Progenitor cell of endocrine pancreas (in vitro differentiated cells): ENCODE data around the gene RAB12. TPM values are rescaled to one million over a fixed set of nuclear protein-coding genes. Genes with fewer than 3 reads are reported as not detected.
"Not testable (repeated sequence)": the region's sequence is repeated elsewhere in the genome, so short reads cannot be mapped to it uniquely, and the experiment has no call there.

Experiments
- DNase-seq: peaks from one replicate; pipeline ENCODE4 v3.0.0; 2021; ENCODE audit warnings: low spot score; ENCODE audit not compliant: unreplicated experiment
- H3K27ac Mint-ChIP-seq: 2 replicates; pipeline ENCODE4 v1.8.0; 2021; ENCODE audit warnings: mild to moderate bottlenecking, moderate library complexity, mixed read lengths
- H3K27me3 Mint-ChIP-seq: 2 replicates; pipeline ENCODE4 v1.8.0; 2021; ENCODE audit warnings: mixed read lengths
- H3K36me3 Mint-ChIP-seq: 2 replicates; pipeline ENCODE4 v1.8.0; 2022; ENCODE audit warnings: mixed read lengths; ENCODE audit not compliant: insufficient read depth
- H3K4me1 Mint-ChIP-seq: 2 replicates; pipeline ENCODE4 v1.8.0; 2021; ENCODE audit warnings: low read depth, mixed read lengths
- H3K4me3 Mint-ChIP-seq: 2 replicates; pipeline ENCODE4 v1.8.0; 2021; ENCODE audit warnings: low read depth, mild to moderate bottlenecking, moderate library complexity, mixed read lengths
- H3K9me3 Mint-ChIP-seq: 2 replicates; pipeline ENCODE4 v1.8.0; 2021; ENCODE audit warnings: low read depth, mixed read lengths
- total RNA-seq: library from RNA; stranded (reverse); gene quantifications from 2 replicates; pipeline ENCODE4 v1.2.1, GENCODE V29; 2021
- TF ChIP-seq, protein P1 (sequence below): fragments of 200-600 bp; sonication (generic); IDR thresholded peaks from one replicate; pipeline ENCODE4 v1.5.0; 2021; ENCODE audit warnings: antibody characterized with exemption, mild to moderate bottlenecking; ENCODE audit not compliant: unreplicated experiment

RAB12 gene
- total RNA-seq, 1 donor from 2014 or later, result 15.4 TPM

DNA sequence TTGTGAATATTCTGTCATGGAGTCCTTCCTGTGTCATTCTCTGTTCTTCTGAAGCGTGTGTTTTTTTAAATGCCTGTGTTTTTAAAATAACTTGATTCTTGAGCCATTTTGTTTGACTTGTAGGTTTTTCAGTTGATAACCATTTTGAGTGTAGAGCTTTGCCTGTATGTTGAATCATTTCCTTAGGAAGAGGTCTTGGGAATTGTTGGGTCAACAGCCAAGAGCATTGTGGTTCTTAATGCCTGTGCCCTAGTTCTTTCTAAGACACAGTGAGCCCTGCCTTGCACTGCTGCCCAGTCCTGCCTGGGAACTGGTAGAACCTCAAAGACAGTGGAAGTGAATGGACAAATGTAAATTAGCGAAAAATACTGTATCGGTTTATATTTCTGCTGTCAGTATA lies 25.9 kb downstream of the RAB12 start:
- peak overlapping the region; percentile 39 for H3K27ac Mint-ChIP-seq
- no peak overlapping the region for H3K4me3 Mint-ChIP-seq
- H3K9me3 Mint-ChIP-seq, result no peaks in the 10 kb centered on the region
- H3K27me3 Mint-ChIP-seq, result no peaks in the 10 kb centered on the region
- DNase-seq, result no peak
- peaks cover 32% of the 10 kb centered on the region for H3K36me3 Mint-ChIP-seq
- TF ChIP-seq, protein P1, sequence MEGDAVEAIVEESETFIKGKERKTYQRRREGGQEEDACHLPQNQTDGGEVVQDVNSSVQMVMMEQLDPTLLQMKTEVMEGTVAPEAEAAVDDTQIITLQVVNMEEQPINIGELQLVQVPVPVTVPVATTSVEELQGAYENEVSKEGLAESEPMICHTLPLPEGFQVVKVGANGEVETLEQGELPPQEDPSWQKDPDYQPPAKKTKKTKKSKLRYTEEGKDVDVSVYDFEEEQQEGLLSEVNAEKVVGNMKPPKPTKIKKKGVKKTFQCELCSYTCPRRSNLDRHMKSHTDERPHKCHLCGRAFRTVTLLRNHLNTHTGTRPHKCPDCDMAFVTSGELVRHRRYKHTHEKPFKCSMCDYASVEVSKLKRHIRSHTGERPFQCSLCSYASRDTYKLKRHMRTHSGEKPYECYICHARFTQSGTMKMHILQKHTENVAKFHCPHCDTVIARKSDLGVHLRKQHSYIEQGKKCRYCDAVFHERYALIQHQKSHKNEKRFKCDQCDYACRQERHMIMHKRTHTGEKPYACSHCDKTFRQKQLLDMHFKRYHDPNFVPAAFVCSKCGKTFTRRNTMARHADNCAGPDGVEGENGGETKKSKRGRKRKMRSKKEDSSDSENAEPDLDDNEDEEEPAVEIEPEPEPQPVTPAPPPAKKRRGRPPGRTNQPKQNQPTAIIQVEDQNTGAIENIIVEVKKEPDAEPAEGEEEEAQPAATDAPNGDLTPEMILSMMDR, result no peak
- H3K4me1 Mint-ChIP-seq, result peaks cover 5% of the 10 kb centered on the region

DNA sequence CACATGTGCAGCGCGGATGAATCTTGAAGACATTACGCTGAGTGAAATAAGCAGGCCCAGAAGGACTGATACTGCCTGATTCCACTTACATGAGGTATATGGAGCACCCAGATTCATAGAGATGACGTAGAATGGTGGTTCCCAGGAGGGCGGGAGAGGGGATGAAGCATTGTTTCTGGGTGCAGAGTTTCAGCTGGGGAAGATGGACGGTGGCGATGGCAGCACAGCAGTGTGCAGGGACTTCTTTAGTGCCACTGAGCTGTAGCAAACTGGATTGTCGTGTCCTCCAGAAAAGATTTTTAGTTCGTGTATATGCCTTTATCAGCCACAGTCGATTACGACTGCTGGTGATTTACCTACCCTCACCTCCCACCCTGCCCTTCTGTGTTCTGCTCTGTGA lies 30.5 kb downstream of the RAB12 start:
- H3K9me3 Mint-ChIP-seq, result no peaks in the 10 kb centered on the region
- H3K27me3 Mint-ChIP-seq, result no peaks in the 10 kb centered on the region
- TF ChIP-seq, protein P1, result no peak
- no peaks in the 10 kb centered on the region for H3K4me1 Mint-ChIP-seq
- no peak for DNase-seq
- no peak overlapping the region for H3K4me3 Mint-ChIP-seq
- no peak overlapping the region for H3K27ac Mint-ChIP-seq
- peaks cover 30% of the 10 kb centered on the region for H3K36me3 Mint-ChIP-seq

DNA sequence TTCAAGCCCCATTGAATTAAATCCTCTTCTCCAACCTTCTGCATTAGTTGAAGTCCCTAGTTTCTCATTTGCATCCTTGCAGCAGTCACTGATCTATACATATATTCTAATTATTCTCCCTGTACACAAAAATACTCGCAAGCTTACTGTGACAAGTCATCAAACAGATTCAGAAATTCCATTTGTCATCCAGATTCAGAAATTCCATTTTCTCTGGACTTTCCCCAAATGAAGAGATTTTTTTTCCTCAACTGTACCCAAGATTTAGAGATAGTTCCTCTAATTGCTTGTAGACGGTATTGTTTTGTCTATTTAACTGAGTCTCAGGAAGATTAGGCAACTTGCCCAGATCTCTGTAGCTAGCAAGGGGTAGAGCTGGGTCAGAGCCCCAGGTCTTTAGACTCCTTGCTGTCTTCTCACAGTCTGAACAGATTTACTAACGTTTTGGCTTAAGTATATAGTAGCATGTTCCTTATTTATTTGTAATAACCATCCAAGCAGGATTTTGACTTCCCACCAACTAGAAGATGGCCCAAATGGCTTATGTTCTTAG lies 34.2 kb downstream of the RAB12 start:
- no peak for DNase-seq
- TF ChIP-seq, protein P1, result no peak
- H3K36me3 Mint-ChIP-seq, result peaks cover 15% of the 10 kb centered on the region
- no peaks in the 10 kb centered on the region for H3K4me1 Mint-ChIP-seq
- no peak overlapping the region for H3K4me3 Mint-ChIP-seq
- H3K9me3 Mint-ChIP-seq, result peaks cover 6% of the 10 kb centered on the region
- no peak overlapping the region for H3K27ac Mint-ChIP-seq
- no peaks in the 10 kb centered on the region for H3K27me3 Mint-ChIP-seq

DNA sequence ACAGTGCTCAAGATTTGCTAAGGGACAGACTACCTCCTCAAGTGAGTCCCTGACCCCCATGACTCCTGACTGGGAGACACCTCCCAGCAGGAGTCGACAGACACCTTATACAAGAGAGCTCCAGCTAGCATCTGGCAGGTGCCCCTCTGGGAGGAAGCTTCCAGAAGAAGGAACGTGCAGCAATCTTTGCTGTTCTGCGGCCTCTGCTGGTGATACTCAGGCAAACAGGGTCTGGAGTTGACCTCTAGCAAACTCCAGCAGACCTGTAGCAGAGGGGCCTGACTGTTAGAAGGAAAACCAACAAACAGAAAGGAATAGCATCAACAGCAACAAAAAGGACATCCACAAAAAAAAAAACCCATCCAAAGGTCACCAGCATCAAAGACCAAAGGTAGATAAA lies 38.1 kb downstream of the RAB12 start:
- H3K9me3 Mint-ChIP-seq, result peaks cover 10% of the 10 kb centered on the region
- H3K27me3 Mint-ChIP-seq, H3K4me1 Mint-ChIP-seq, H3K36me3 Mint-ChIP-seq, DNase-seq, H3K27ac Mint-ChIP-seq, H3K4me3 Mint-ChIP-seq: not testable (repeated sequence)

DNA sequence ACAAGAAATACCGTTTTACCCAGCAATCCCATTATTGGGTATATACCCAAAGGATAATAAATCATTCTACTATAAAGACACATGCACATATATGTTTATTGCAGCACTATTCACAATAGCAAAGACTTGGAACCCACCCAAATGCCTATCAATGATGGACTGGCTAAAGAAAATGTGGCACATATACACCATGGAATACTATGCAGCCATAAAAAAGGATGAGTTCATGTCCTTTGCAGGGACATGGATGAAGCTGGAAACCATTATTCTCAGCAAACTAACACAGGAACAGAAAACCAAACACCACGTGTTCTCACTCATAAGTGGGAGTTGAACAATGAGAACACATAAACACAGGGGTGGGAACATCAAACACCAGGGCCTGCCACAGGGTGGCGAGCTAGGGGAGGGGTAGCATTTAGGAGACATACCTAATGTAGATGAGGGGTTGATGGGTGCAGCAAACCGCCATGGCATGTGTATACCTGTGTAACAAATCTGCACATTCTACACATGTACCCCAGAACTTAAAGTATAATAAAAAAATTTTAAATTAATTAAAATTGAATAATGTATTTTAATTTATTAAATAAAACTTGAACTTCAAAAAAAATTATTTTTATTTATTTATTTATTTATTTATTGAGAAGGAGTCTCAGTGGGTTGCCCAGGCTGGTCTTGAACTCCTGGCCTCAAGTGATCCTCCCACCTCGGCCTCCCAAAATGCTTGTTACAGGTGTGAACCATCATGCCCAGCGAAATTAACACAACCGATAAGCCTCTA lies 42.4 kb downstream of the RAB12 start:
- H3K4me3 Mint-ChIP-seq, result not testable (repeated sequence)
- H3K27me3 Mint-ChIP-seq, result peaks cover 12% of the 10 kb centered on the region

DNA sequence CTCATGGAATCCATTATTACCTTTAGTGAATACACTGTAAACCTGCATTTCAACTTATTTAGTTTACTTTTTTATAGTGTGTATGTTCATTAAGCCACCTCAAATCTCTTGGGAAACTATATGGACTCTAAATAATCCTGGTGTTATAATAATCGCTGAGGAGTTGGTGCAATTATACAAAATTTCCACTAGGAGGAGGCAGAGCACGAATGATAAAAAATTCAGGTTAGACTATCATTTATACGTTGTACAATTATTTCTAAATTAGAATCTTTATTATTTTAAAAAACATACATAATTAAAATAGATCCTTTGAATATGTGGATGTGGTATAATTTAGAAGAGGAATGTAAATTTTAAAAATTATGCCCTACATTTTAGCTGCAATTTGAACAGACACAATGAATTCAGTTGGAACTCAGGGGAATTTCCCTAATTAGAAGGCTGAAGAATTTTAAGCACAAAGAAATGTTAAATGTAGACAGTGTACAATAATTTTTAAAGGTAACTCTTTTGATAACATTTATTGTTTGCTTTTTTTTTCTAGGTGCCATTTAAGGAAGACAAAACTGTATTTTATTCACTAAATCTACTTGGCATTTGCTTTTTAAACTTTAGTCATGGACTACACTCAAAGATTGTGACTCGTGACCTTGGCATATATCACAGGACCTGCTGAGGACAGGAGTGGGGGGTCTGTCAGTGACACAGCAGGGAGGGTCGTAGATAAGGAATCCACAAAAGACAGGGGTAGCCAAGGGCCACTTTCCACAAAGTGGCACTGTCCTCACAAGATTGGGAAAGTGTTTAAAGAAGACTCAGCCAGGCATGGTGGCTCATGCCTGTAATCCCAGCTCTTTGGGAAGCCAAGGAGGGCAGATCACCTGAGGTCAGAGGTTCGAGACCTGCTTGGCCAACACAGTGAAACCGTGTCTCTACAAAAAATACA lies 45.5 kb downstream of the RAB12 start:
- H3K4me3 Mint-ChIP-seq, result no peak overlapping the region
- peaks cover 12% of the 10 kb centered on the region for H3K27me3 Mint-ChIP-seq
- H3K9me3 Mint-ChIP-seq, result no peaks in the 10 kb centered on the region
- H3K4me1 Mint-ChIP-seq, result peaks cover 1% of the 10 kb centered on the region
- no peaks in the 10 kb centered on the region for H3K36me3 Mint-ChIP-seq
- no peak for DNase-seq
- TF ChIP-seq, protein P1, result peak; percentile 85
- peak overlapping the region; percentile 59 for H3K27ac Mint-ChIP-seq

More for the DNA sequence above, 42.4 kb downstream of the RAB12 start:
- not testable (repeated sequence) for H3K36me3 Mint-ChIP-seq, H3K27ac Mint-ChIP-seq, H3K4me1 Mint-ChIP-seq, DNase-seq
- H3K9me3 Mint-ChIP-seq, result peaks cover 10% of the 10 kb centered on the region
